ENCODE results near the gene PLTP.
"Not testable (repeated sequence)": the region's sequence is repeated elsewhere in the genome, so short reads cannot be mapped to it uniquely, and the experiment has no call there.

PLTP gene

GRCh38 chr20:45890985-45891983 is 20.7 kb downstream of the PLTP start, which contains the start of the genes CTSA and NEURL2:
Gene CTSA (plus strand): TSS chr20:45891335. CDS start chr20:45891569, 234 bp downstream.
Gene NEURL2 (minus strand): TSS chr20:45891208. CDS start chr20:45890991, 217 bp downstream.
- Mint-ChIP-seq H3K9me3 (no peaks in the 10 kb centered on the region), H3K36me3 (ENCODE audit: low read depth) (peaks cover 6% of the 10 kb centered on the region), H3K4me3 (peak within 1 kb of the TSS; percentile 92), H3K27me3 (ENCODE audit: low read depth) (no peaks in the 10 kb centered on the region), H3K4me1 (ENCODE audit: low read depth) (peaks cover 24% of the 10 kb centered on the region), H3K27ac (peak within 1 kb of the TSS; percentile 80)
- DNase-seq (ENCODE audit: low spot score): peak; percentile 86

- peak overlapping the region; percentile 52 for H3K27ac Mint-ChIP-seq
- peak; percentile 40 for DNase-seq (ENCODE audit: low spot score)
- peaks cover 27% of the 10 kb centered on the region for H3K4me1 Mint-ChIP-seq (ENCODE audit: low read depth)
- H3K36me3 Mint-ChIP-seq (ENCODE audit: low read depth): peaks cover 7% of the 10 kb centered on the region
- no peaks in the 10 kb centered on the region for H3K27me3 Mint-ChIP-seq (ENCODE audit: low read depth)
- H3K9me3 Mint-ChIP-seq: no peaks in the 10 kb centered on the region
- H3K4me3 Mint-ChIP-seq: peak overlapping the region; percentile 92
Measured at GRCh38 chr20:45890077-45890984, 21.6 kb downstream of the PLTP start.

- Mint-ChIP-seq H3K27ac (no peak overlapping the region), H3K36me3 (ENCODE audit: low read depth) (peaks cover 12% of the 10 kb centered on the region), H3K27me3 (ENCODE audit: low read depth) (no peaks in the 10 kb centered on the region), H3K4me1 (ENCODE audit: low read depth) (peaks cover 32% of the 10 kb centered on the region), H3K9me3 (no peaks in the 10 kb centered on the region), H3K4me3 (no peak overlapping the region)
- DNase-seq (ENCODE audit: low spot score): no peak
Measured at GRCh38 chr20:45888681-45889080, 23.3 kb downstream of the PLTP start.

GRCh38 chr20:45887346-45887715 is 24.6 kb downstream of the PLTP start, which contains the start of gene SPATA25:
Gene SPATA25 (minus strand): TSS chr20:45887622. CDS start chr20:45887590, 32 bp downstream.
- Mint-ChIP-seq H3K4me1 (ENCODE audit: low read depth) (peaks cover 38% of the 10 kb centered on the region), H3K27me3 (ENCODE audit: low read depth) (no peaks in the 10 kb centered on the region), H3K36me3 (ENCODE audit: low read depth) (peaks cover 25% of the 10 kb centered on the region), H3K9me3 (no peaks in the 10 kb centered on the region), H3K4me3 (no peak within 1 kb of the TSS), H3K27ac (no peak within 1 kb of the TSS)
- no peak for DNase-seq (ENCODE audit: low spot score)

GRCh38 chr20:45886590-45887345 is 25.2 kb downstream of the PLTP start:
- no peaks in the 10 kb centered on the region for H3K27me3 Mint-ChIP-seq (ENCODE audit: low read depth)
- H3K36me3 Mint-ChIP-seq (ENCODE audit: low read depth): peaks cover 27% of the 10 kb centered on the region
- H3K4me1 Mint-ChIP-seq (ENCODE audit: low read depth): peaks cover 38% of the 10 kb centered on the region
- no peak for DNase-seq (ENCODE audit: low spot score)
- H3K9me3 Mint-ChIP-seq: no peaks in the 10 kb centered on the region
- no peak overlapping the region for H3K27ac Mint-ChIP-seq
- H3K4me3 Mint-ChIP-seq: no peak overlapping the region

DNA sequence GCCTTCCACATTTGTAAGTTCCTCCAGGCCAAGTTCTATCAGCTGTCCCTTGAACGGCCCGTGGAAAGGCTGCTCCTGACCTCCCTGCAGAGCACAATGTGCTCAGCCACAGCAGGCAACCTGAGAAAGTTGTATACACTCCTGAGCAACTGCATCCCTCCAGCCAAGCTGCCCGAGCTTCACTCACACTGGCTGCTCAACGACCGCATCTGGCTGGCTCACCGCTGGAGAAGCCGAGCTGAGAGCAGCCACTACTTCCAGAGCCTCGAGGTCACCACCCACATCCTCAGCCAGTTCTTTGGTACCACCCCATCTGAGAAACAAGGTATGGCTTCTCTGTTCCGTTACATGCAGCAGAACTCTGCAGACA is 28.9 kb downstream of the PLTP start:
- DNase-seq (ENCODE audit: low spot score): no peak
- Mint-ChIP-seq H3K27me3 (ENCODE audit: low read depth) (no peaks in the 10 kb centered on the region), H3K36me3 (ENCODE audit: low read depth) (peaks cover 34% of the 10 kb centered on the region), H3K4me3 (peak overlapping the region; percentile 64), H3K4me1 (ENCODE audit: low read depth) (peaks cover 37% of the 10 kb centered on the region), H3K27ac (no peak overlapping the region), H3K9me3 (no peaks in the 10 kb centered on the region)

DNA sequence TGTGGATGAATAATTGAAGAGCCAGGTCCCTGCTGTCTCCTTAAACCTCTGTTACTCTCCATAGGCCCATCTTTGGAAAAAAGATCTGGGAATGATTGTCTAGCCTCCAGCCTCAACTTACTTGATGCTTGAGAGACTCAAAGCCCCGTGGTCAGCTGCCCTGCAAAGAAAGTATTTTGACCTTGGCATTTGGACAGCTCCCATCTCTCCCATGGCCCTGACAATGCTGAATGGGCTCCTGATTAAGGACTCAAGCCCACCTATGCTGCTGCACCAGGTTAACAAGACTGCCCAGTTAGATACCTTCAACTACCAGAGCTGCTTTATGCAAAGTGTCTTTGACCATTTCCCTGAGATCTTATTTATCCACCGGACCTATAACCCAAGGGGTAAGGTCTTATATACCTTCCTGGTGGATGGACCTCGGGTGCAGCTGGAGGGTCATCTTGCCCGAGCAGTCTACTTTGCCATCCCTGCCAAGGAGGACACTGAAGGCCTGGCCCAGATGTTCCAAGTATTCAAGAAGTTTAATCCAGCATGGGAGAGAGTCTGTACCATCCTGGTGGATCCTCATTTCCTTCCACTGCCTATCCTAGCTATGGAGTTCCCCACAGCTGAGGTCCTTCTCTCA is 29.4 kb downstream of the PLTP start:
- Mint-ChIP-seq H3K27ac (no peak overlapping the region), H3K27me3 (ENCODE audit: low read depth) (no peaks in the 10 kb centered on the region), H3K9me3 (no peaks in the 10 kb centered on the region), H3K36me3 (ENCODE audit: low read depth) (peaks cover 31% of the 10 kb centered on the region), H3K4me3 (peak overlapping the region; percentile 64), H3K4me1 (ENCODE audit: low read depth) (peaks cover 37% of the 10 kb centered on the region)
- DNase-seq (ENCODE audit: low spot score): no peak

DNA sequence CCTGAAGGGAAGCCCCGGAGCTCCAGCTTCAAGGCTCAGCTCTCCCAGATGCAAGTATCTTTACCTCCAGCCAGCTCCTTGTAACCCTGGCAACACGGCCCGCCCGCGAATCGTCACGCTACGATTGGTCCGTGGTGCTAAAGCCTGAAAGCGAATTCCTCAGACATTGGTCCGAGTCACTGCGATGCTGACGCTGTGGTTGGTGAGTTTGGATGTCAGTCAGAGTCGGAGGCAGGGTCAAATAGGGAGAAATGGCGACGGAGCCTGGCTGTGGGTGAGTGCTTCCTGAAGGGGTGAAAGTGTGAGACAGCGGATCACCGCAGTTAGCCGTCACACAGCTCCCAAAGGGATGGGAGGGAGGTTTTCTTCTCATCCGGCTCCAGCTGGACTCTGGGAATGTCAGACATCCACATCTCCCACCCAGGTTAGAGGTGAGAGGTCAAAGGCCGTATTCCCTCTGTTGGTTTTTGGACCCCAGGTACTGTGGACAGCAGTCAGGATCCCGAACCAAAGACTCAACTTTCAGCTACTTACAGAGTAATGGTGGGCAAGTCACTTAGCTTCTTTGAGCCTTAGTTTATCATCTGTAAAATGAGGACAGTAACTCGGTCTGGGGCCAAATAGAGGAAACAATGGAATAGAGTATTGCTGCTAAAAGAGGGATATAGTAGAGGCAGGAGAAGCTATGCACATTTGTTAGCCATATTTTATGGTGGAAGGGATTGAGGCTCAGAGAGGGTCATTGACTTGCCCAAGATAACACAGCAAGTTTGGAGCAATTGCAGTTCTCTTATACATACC is 30.8 kb downstream of the PLTP start, which contains the start of gene ZSWIM1:
TSS of gene ZSWIM1 (plus strand) at position 240 of the 801 bp plus-strand sequence. CDS start 1,366 bp downstream, outside the sequence.
- H3K36me3 Mint-ChIP-seq (ENCODE audit: low read depth): peaks cover 30% of the 10 kb centered on the region

DNA sequence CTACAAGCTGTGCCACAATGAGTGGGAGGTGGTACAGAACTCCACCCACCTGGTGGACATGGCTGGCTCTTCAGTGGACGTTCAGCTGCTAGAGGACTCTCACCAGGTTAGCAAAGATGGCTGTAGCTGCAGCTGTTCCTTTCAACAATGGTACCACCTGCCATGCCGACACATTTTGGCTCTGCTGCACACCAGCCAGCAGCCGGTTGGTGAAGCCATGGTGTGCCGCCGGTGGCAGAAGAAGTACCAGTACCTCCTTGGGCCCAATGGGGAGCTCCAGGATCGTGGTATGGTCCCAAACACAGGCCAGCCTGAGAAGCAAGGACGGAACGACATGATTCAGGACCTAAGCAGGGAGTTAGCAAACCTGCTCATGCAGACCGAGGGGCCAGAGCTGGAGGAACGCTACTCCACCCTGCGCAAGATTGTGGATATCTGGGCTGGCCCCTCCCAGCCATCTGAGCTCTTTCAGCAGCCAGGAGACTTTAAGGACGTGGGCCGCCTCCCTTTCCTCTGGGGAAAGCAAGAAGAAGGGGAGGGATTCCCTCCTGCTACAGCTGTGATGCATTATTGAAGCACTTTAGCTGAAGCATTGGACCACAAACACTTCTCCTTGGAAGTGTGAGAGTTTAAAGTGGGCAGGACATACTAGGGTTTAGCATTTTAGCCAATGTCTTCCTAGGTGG is 33.7 kb downstream of the PLTP start:
- H3K9me3 Mint-ChIP-seq: no peaks in the 10 kb centered on the region
- H3K27me3 Mint-ChIP-seq (ENCODE audit: low read depth): no peaks in the 10 kb centered on the region
- H3K4me1 Mint-ChIP-seq (ENCODE audit: low read depth): peaks cover 24% of the 10 kb centered on the region
- no peak overlapping the region for H3K4me3 Mint-ChIP-seq
- peaks cover 21% of the 10 kb centered on the region for H3K36me3 Mint-ChIP-seq (ENCODE audit: low read depth)
- no peak for DNase-seq (ENCODE audit: low spot score)
- H3K27ac Mint-ChIP-seq: no peak overlapping the region

More for the DNA sequence above, 30.8 kb downstream of the PLTP start, which contains the start of gene ZSWIM1:
- H3K27ac Mint-ChIP-seq: peak within 1 kb of the TSS; percentile 87
- H3K27me3 Mint-ChIP-seq (ENCODE audit: low read depth): no peaks in the 10 kb centered on the region
- H3K4me1 Mint-ChIP-seq (ENCODE audit: low read depth): peaks cover 34% of the 10 kb centered on the region
- peak; percentile 97 for DNase-seq (ENCODE audit: low spot score)
- H3K9me3 Mint-ChIP-seq: no peaks in the 10 kb centered on the region
- H3K4me3 Mint-ChIP-seq: peak within 1 kb of the TSS; percentile 89

DNA sequence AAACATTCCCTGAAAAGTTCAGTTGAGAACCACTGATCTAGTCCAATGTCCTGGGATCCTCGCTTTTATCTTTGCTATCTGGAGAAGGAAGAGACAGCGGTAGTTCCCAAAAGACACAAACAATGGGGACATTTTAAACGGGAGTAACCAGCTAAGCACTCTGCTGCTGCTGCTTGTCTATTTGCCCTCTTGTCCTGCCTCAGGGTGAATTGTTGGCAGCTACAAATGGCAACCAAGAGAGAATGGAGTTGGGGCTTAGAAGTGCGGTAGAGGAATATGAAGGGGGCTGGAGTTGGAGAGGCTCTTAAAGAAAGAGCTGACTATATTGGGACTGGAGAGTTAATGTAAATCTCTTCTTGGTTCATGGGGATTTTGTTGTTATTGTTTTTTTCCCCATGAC is 37.4 kb downstream of the PLTP start:
- no peaks in the 10 kb centered on the region for H3K9me3 Mint-ChIP-seq
- H3K36me3 Mint-ChIP-seq (ENCODE audit: low read depth): peaks cover 8% of the 10 kb centered on the region
- H3K27me3 Mint-ChIP-seq (ENCODE audit: low read depth): no peaks in the 10 kb centered on the region
- no peak overlapping the region for H3K4me3 Mint-ChIP-seq
- no peak for DNase-seq (ENCODE audit: low spot score)
- no peak overlapping the region for H3K27ac Mint-ChIP-seq
- H3K4me1 Mint-ChIP-seq (ENCODE audit: low read depth): peaks cover 5% of the 10 kb centered on the region

DNA sequence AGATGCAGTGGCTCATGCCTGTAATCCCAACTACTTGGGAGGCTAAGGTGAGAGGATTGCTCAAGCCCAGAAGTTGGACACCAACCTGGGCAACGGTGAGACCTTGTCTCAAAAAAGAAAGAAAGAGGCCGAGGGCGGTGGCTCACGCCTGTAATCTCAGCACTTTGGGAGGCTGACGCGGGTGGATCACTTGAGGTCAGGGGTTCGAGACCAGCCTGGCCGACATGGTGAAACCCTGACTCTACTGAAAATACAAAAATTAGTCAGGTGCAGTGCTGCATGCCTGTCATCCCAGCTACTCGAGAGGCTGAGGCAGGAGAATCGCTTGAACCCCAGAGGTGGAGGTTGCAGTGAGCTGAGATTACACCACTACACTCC is 37.9 kb downstream of the PLTP start:
- not testable (repeated sequence) for H3K27me3 Mint-ChIP-seq (ENCODE audit: low read depth); H3K4me3 Mint-ChIP-seq; H3K9me3 Mint-ChIP-seq; DNase-seq (ENCODE audit: low spot score); H3K27ac Mint-ChIP-seq; H3K36me3 Mint-ChIP-seq (ENCODE audit: low read depth); H3K4me1 Mint-ChIP-seq (ENCODE audit: low read depth)
